ENCODE results near the gene RBM23.

DNA sequence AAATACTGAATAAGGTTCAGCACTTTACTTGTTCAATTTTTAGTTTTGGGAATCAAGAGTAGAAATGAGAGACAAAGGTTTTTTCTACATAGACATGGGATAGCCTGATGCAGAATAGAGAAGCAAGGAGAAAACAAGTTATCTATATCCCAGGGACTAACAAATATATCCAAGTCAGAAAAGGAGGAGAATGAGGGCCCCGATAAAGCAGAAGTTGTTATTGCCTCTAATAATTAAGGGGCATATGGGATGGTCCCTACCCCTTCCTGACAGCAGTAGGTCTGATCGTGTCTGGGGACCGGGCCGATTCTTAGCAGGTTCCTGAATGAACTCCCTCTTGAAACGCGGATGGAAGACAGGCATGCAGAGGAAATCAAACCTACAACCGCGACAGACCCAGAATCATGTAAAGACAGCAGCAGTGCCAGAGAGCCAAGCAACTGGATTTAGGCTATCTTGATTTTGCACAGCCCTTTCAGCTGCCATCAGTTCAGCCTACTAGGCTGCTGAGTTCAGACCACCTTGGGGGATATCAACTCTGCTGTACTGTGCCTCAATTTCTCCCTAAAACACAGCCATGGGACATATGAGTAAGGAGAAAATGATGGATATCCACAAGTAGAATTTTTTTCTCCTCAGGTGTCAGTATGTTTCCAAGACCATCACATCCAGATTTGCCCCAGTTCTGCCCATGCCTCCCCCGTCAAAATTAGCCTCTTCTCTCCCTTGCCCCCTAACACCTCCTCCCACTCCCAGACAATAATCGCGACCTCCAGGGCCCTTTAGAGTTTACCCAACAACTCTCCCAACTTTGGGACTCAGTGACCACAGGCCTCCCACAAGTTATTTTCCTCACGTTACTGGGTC lies 9.5 kb upstream of the RBM23 start:
- TF ChIP-seq EZH2 (IDR thresholded peaks at IDR 0.05; ENCODE audit: low read length, unreplicated experiment) = no peak
- no peak for TF ChIP-seq EZH2phosphoT487 (IDR thresholded peaks at IDR 0.05; ENCODE audit: borderline replicate concordance, low read length)
- TF ChIP-seq, protein P1, sequence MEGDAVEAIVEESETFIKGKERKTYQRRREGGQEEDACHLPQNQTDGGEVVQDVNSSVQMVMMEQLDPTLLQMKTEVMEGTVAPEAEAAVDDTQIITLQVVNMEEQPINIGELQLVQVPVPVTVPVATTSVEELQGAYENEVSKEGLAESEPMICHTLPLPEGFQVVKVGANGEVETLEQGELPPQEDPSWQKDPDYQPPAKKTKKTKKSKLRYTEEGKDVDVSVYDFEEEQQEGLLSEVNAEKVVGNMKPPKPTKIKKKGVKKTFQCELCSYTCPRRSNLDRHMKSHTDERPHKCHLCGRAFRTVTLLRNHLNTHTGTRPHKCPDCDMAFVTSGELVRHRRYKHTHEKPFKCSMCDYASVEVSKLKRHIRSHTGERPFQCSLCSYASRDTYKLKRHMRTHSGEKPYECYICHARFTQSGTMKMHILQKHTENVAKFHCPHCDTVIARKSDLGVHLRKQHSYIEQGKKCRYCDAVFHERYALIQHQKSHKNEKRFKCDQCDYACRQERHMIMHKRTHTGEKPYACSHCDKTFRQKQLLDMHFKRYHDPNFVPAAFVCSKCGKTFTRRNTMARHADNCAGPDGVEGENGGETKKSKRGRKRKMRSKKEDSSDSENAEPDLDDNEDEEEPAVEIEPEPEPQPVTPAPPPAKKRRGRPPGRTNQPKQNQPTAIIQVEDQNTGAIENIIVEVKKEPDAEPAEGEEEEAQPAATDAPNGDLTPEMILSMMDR (conservative IDR thresholded peaks at IDR 0.05; ENCODE audit: low read depth, low read length) = no peak

Measured in PC-3 (cell line).